Measurements from ENCODE around the gene SLIT3. TPM values are rescaled to one million over a fixed set of nuclear protein-coding genes. Genes with fewer than 3 reads are reported as not detected.

Gene SLIT3
- total RNA-seq, 1 experiment from 2014 or later, result not detected

DNA sequence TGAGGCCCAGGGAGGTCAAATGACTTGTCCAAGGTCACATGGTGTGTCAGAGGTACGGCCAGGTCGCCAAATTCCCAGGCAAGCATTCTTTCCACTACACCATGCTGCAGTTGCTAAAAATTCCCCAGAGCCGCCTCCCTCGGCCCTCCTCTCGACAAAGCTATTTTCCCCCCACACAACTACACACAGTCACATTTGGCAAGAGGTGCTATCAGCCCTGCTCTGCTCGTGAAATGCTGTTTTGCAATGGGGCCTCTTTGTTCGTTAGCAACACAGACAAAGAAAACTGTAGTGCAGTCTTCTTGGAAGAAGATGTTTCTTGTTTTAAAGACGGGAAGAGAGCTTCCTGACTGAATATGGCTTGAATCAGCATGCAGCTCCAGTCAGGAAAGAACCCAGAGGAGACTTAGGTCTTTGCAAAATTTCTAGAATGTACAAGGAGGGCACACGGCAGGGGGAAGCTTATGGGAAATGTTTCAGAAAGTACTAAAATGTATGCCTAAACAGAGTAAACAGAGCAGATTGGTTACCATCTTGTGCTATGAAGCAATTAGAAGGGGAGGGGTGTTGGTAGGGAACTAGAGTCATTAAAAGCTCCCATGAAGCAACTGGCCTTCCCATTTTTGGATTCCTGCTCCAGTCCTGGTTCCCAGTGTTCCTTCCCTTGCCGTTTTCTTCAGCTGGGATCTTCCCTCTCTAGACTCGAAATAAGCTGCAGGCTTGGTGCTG, 14.2 kb downstream of the SLIT3 start:
- no peak overlapping the region for H3K27ac ChIP-seq (ENCODE audit: low read length)
- no peaks in the 10 kb centered on the region for H3K79me2 ChIP-seq (ENCODE audit: low read length)
- no peak overlapping the region for H3K9ac ChIP-seq (ENCODE audit: low read length)
- no peaks in the 10 kb centered on the region for H3K9me2 ChIP-seq (replicated peaks; ENCODE audit: insufficient read depth, low read length)
- no peak overlapping the region for H3K4me3 ChIP-seq (ENCODE audit: low read length)
- H2AFZ ChIP-seq (ENCODE audit: low read length), result no peak overlapping the region
- H3K9me3 ChIP-seq (ENCODE audit: low read length), result no peaks in the 10 kb centered on the region
- no peaks in the 10 kb centered on the region for H3K36me3 ChIP-seq (ENCODE audit: insufficient read depth, low read length)
- no peaks in the 10 kb centered on the region for H4K20me1 ChIP-seq (ENCODE audit: insufficient read depth, low read depth, low read length)
- no peaks in the 10 kb centered on the region for H3K4me1 ChIP-seq (ENCODE audit: low read length)
- H3K4me2 ChIP-seq (ENCODE audit: low read depth, low read length, poor library complexity, severe bottlenecking), result no peak overlapping the region
- no peak for DNase-seq
- no peaks in the 10 kb centered on the region for H3K27me3 ChIP-seq (ENCODE audit: low read length)

- no peaks in the 10 kb centered on the region for H3K4me1 ChIP-seq (ENCODE audit: low read length)
- no peak for DNase-seq
- H3K9me2 ChIP-seq (replicated peaks; ENCODE audit: insufficient read depth, low read length), result no peaks in the 10 kb centered on the region
- H3K9me3 ChIP-seq (ENCODE audit: low read length), result no peaks in the 10 kb centered on the region
- H3K36me3 ChIP-seq (ENCODE audit: insufficient read depth, low read length), result no peaks in the 10 kb centered on the region
- H3K4me2 ChIP-seq (ENCODE audit: low read depth, low read length, poor library complexity, severe bottlenecking), result no peak overlapping the region
- H3K4me3 ChIP-seq (ENCODE audit: low read length), result no peak overlapping the region
- H3K27me3 ChIP-seq (ENCODE audit: low read length), result no peaks in the 10 kb centered on the region
- H3K9ac ChIP-seq (ENCODE audit: low read length), result no peak overlapping the region
- no peak overlapping the region for H3K27ac ChIP-seq (ENCODE audit: low read length)
- no peak overlapping the region for H2AFZ ChIP-seq (ENCODE audit: low read length)
- H4K20me1 ChIP-seq (ENCODE audit: insufficient read depth, low read depth, low read length), result no peaks in the 10 kb centered on the region
- no peaks in the 10 kb centered on the region for H3K79me2 ChIP-seq (ENCODE audit: low read length)
These were observed 17.1 kb downstream of the SLIT3 start for GRCh38 chr5:169283887-169284286.

- Histone ChIP-seq H3K9ac (ENCODE audit: low read length) (no peak overlapping the region), H3K4me2 (ENCODE audit: low read depth, low read length, poor library complexity, severe bottlenecking) (no peak overlapping the region), H3K9me3 (ENCODE audit: low read length) (no peaks in the 10 kb centered on the region), H3K79me2 (ENCODE audit: low read length) (no peaks in the 10 kb centered on the region), H3K27ac (ENCODE audit: low read length) (no peak overlapping the region), H4K20me1 (ENCODE audit: insufficient read depth, low read depth, low read length) (no peaks in the 10 kb centered on the region), H3K27me3 (ENCODE audit: low read length) (no peaks in the 10 kb centered on the region), H2AFZ (ENCODE audit: low read length) (no peak overlapping the region), H3K9me2 (replicated peaks; ENCODE audit: insufficient read depth, low read length) (no peaks in the 10 kb centered on the region), H3K36me3 (ENCODE audit: insufficient read depth, low read length) (no peaks in the 10 kb centered on the region), H3K4me3 (ENCODE audit: low read length) (no peak overlapping the region), H3K4me1 (ENCODE audit: low read length) (no peaks in the 10 kb centered on the region)
- no peak for DNase-seq
These were observed 19.3 kb downstream of the SLIT3 start for GRCh38 chr5:169281625-169282024.

DNA sequence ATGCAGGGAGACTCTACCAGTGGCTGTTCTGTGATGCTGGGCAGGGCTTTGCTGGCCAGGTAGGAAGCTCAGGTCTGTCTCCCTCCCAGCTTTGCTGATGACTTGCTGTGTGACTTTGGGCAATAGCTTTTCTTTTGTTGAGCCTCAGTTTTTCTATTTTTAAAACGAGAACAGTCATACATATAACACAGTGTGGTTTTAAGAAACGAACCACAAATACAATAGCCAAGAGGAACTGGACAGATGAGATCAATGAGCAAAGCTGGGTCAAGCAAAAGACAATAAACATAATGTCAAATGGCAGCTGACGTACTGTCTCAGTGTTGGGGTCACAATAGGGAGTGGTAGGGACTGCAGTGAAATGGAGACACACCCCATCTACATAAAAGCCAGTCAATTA, 20.2 kb downstream of the SLIT3 start:
- Histone ChIP-seq H3K9me3 (ENCODE audit: low read length) (no peaks in the 10 kb centered on the region), H3K27ac (ENCODE audit: low read length) (no peak overlapping the region), H3K9me2 (replicated peaks; ENCODE audit: insufficient read depth, low read length) (no peaks in the 10 kb centered on the region), H4K20me1 (ENCODE audit: insufficient read depth, low read depth, low read length) (no peaks in the 10 kb centered on the region), H3K9ac (ENCODE audit: low read length) (no peak overlapping the region), H3K4me3 (ENCODE audit: low read length) (no peak overlapping the region), H3K4me2 (ENCODE audit: low read depth, low read length, poor library complexity, severe bottlenecking) (no peak overlapping the region), H3K4me1 (ENCODE audit: low read length) (no peaks in the 10 kb centered on the region), H2AFZ (ENCODE audit: low read length) (no peak overlapping the region), H3K27me3 (ENCODE audit: low read length) (no peaks in the 10 kb centered on the region), H3K79me2 (ENCODE audit: low read length) (no peaks in the 10 kb centered on the region), H3K36me3 (ENCODE audit: insufficient read depth, low read length) (no peaks in the 10 kb centered on the region)
- DNase-seq, result no peak

GRCh38 chr5:169280286-169280685, 20.7 kb downstream of the SLIT3 start:
- H3K27ac ChIP-seq (ENCODE audit: low read length), result no peak overlapping the region
- H3K9ac ChIP-seq (ENCODE audit: low read length), result no peak overlapping the region
- no peaks in the 10 kb centered on the region for H3K9me2 ChIP-seq (replicated peaks; ENCODE audit: insufficient read depth, low read length)
- no peaks in the 10 kb centered on the region for H3K27me3 ChIP-seq (ENCODE audit: low read length)
- no peak for DNase-seq
- H2AFZ ChIP-seq (ENCODE audit: low read length), result no peak overlapping the region
- H3K4me1 ChIP-seq (ENCODE audit: low read length), result no peaks in the 10 kb centered on the region
- no peak overlapping the region for H3K4me2 ChIP-seq (ENCODE audit: low read depth, low read length, poor library complexity, severe bottlenecking)
- no peaks in the 10 kb centered on the region for H3K36me3 ChIP-seq (ENCODE audit: insufficient read depth, low read length)
- H3K4me3 ChIP-seq (ENCODE audit: low read length), result no peak overlapping the region
- H3K79me2 ChIP-seq (ENCODE audit: low read length), result no peaks in the 10 kb centered on the region
- no peaks in the 10 kb centered on the region for H3K9me3 ChIP-seq (ENCODE audit: low read length)
- H4K20me1 ChIP-seq (ENCODE audit: insufficient read depth, low read depth, low read length), result no peaks in the 10 kb centered on the region

- Histone ChIP-seq H3K9me3 (ENCODE audit: low read length) (no peaks in the 10 kb centered on the region), H3K9me2 (replicated peaks; ENCODE audit: insufficient read depth, low read length) (no peaks in the 10 kb centered on the region), H3K9ac (ENCODE audit: low read length) (no peak overlapping the region), H3K4me1 (ENCODE audit: low read length) (no peaks in the 10 kb centered on the region), H2AFZ (ENCODE audit: low read length) (no peak overlapping the region), H3K4me3 (ENCODE audit: low read length) (no peak overlapping the region), H3K27ac (ENCODE audit: low read length) (no peak overlapping the region), H3K4me2 (ENCODE audit: low read depth, low read length, poor library complexity, severe bottlenecking) (no peak overlapping the region), H3K27me3 (ENCODE audit: low read length) (no peaks in the 10 kb centered on the region), H3K79me2 (ENCODE audit: low read length) (no peaks in the 10 kb centered on the region), H3K36me3 (ENCODE audit: insufficient read depth, low read length) (no peaks in the 10 kb centered on the region), H4K20me1 (ENCODE audit: insufficient read depth, low read depth, low read length) (no peaks in the 10 kb centered on the region)
- DNase-seq, result no peak
These were observed 21.8 kb downstream of the SLIT3 start for GRCh38 chr5:169279125-169279524.

DNA sequence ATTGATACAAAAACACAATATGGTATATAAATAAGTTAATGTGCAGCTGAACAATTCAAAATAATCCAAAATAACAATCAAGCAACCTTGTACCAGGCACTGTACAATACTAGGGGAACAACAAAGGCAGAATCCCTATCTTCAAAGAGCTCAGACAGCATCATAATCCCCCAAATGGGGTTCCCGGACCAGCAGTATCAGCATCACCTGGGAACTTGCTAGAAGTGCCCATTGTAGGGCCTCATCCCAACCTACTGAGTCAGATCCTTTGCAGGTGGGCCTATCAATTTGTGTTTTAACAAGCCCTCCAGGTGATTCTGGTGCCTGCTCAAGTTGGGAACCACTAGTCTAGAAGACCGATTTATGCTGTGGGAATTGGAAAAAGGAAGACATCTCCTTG, 27.1 kb downstream of the SLIT3 start:
- Histone ChIP-seq H3K9me2 (replicated peaks; ENCODE audit: insufficient read depth, low read length) (no peaks in the 10 kb centered on the region), H4K20me1 (ENCODE audit: insufficient read depth, low read depth, low read length) (no peaks in the 10 kb centered on the region), H3K36me3 (ENCODE audit: insufficient read depth, low read length) (no peaks in the 10 kb centered on the region), H3K9me3 (ENCODE audit: low read length) (no peaks in the 10 kb centered on the region), H3K27ac (ENCODE audit: low read length) (no peak overlapping the region), H3K4me3 (ENCODE audit: low read length) (no peak overlapping the region), H3K9ac (ENCODE audit: low read length) (no peak overlapping the region), H3K79me2 (ENCODE audit: low read length) (no peaks in the 10 kb centered on the region), H3K4me2 (ENCODE audit: low read depth, low read length, poor library complexity, severe bottlenecking) (no peak overlapping the region), H3K27me3 (ENCODE audit: low read length) (no peaks in the 10 kb centered on the region), H3K4me1 (ENCODE audit: low read length) (no peaks in the 10 kb centered on the region), H2AFZ (ENCODE audit: low read length) (no peak overlapping the region)
- no peak for DNase-seq

DNA sequence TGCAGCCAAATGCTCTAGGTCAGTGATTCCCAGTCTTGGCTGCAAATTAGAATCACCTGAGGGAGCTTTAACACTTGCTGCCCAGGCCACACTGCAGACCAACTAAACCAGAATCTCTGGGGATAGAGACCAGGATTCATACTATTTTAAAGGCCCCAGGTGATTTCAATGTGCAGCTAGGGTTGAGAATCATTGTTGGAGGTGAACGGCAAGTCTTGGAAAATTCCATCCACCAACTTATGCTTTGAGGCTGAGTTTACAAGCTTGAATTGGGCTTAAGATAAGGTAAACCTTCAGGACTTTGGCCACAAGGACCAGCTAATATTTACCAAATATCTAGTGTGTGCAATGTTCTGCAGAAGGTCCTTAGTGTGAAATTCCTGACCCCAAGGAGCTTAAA, 27.5 kb downstream of the SLIT3 start:
- no peaks in the 10 kb centered on the region for H3K79me2 ChIP-seq (ENCODE audit: low read length)
- no peak overlapping the region for H2AFZ ChIP-seq (ENCODE audit: low read length)
- no peak overlapping the region for H3K4me2 ChIP-seq (ENCODE audit: low read depth, low read length, poor library complexity, severe bottlenecking)
- no peak overlapping the region for H3K9ac ChIP-seq (ENCODE audit: low read length)
- no peaks in the 10 kb centered on the region for H3K4me1 ChIP-seq (ENCODE audit: low read length)
- no peak overlapping the region for H3K4me3 ChIP-seq (ENCODE audit: low read length)
- no peaks in the 10 kb centered on the region for H3K27me3 ChIP-seq (ENCODE audit: low read length)
- no peak for DNase-seq
- H3K36me3 ChIP-seq (ENCODE audit: insufficient read depth, low read length), result no peaks in the 10 kb centered on the region
- H3K27ac ChIP-seq (ENCODE audit: low read length), result no peak overlapping the region
- no peaks in the 10 kb centered on the region for H4K20me1 ChIP-seq (ENCODE audit: insufficient read depth, low read depth, low read length)
- no peaks in the 10 kb centered on the region for H3K9me3 ChIP-seq (ENCODE audit: low read length)
- no peaks in the 10 kb centered on the region for H3K9me2 ChIP-seq (replicated peaks; ENCODE audit: insufficient read depth, low read length)

All from Karpas-422 (cell line).